SU-DHL-6 (cell line): ENCODE results near the gene HOXB3.

ENCODE experiments used
- H2AFZ ChIP-seq: fragments of 200-600 bp; sonication (generic); 2 replicates; pipeline ENCODE4 v1.6.1; 2014; ENCODE audit warnings: low read depth, mild to moderate bottlenecking, moderate library complexity, mixed read lengths, antibody characterized with exemption, low read length; ENCODE audit not compliant: severe bottlenecking
- H3F3A ChIP-seq: fragments of 200-600 bp; shearing (Covaris generic); 2 replicates; pipeline ENCODE4 v1.6.0; 2016; ENCODE audit warnings: antibody characterized with exemption, mild to moderate bottlenecking; ENCODE audit not compliant: insufficient read depth
- H3K27ac ChIP-seq: fragments of 200-600 bp; sonication (generic); 2 replicates; pipeline ENCODE4 v1.5.1; 2016; ENCODE audit warnings: low read depth, mild to moderate bottlenecking, low read length, moderate library complexity, mixed read lengths
- H3K27me3 ChIP-seq: fragments of 200-600 bp; sonication (generic), shearing (Covaris generic); 2 replicates; pipeline ENCODE4 v1.6.0; 2014; ENCODE audit warnings: mild to moderate bottlenecking, low read length
- H3K36me3 ChIP-seq: fragments of 200-600 bp; sonication (generic); 2 replicates; pipeline ENCODE4 v1.6.1; 2014; ENCODE audit warnings: mild to moderate bottlenecking, low read length, mixed read lengths
- H3K4me2 ChIP-seq: fragments of 300-600, 200-600 bp; shearing (Covaris generic), sonication (generic); 2 replicates; pipeline ENCODE4 v1.6.0; 2014; ENCODE audit warnings: low read length, low read depth, mild to moderate bottlenecking; ENCODE audit not compliant: poor library complexity, severe bottlenecking
- H3K4me3 ChIP-seq: fragments of 200-600 bp; sonication (generic); 2 replicates; pipeline ENCODE4 v1.5.1; 2014; ENCODE audit warnings: antibody characterized with exemption, low read length, mild to moderate bottlenecking, mixed read lengths; ENCODE audit not compliant: insufficient read depth, poor library complexity, severe bottlenecking
- H3K79me2 ChIP-seq: fragments of 200-600 bp; sonication (generic); 2 replicates; pipeline ENCODE4 v1.6.1; 2014; ENCODE audit warnings: mild to moderate bottlenecking, low read length, moderate library complexity; ENCODE audit not compliant: insufficient read depth
- H3K9ac ChIP-seq: fragments of 200-600 bp; sonication (generic); 2 replicates; pipeline ENCODE4 v1.7.0; 2014; ENCODE audit warnings: mild to moderate bottlenecking, low read length
- H3K9me2 ChIP-seq: fragments of 200-600 bp; sonication (generic); replicated peaks from 2 replicates; pipeline ENCODE4 v1.6.1; 2014; ENCODE audit warnings: low read length; ENCODE audit not compliant: insufficient read depth
- H3K9me3 ChIP-seq: fragments of 200-600 bp; sonication (generic); 2 replicates; pipeline ENCODE4 v1.6.1; 2014; ENCODE audit warnings: low read length, mixed read lengths; ENCODE audit not compliant: insufficient read depth
- H4K20me1 ChIP-seq: fragments of 200-600 bp; sonication (generic); 2 replicates; pipeline ENCODE4 v1.6.1; 2014; ENCODE audit warnings: low read depth, mild to moderate bottlenecking, antibody characterized with exemption, low read length, moderate library complexity, mixed read lengths
- EZH2phosphoT487 ChIP-seq: fragments of 200-600 bp; sonication (generic), shearing (Covaris generic); conservative IDR thresholded peaks from 2 replicates; pipeline ENCODE4 v1.6.1; 2018; ENCODE audit warnings: mild to moderate bottlenecking, antibody characterized with exemption, low read length, moderate library complexity, mixed read lengths
- TF ChIP-seq, protein P1 (sequence below): fragments of 200-600 bp; sonication (generic); IDR thresholded peaks from one replicate; pipeline ENCODE4 v1.5.1; 2017; ENCODE audit warnings: antibody characterized with exemption, mild to moderate bottlenecking, low read length, moderate library complexity; ENCODE audit not compliant: insufficient read depth, poor library complexity, severe bottlenecking

Gene HOXB3

DNA sequence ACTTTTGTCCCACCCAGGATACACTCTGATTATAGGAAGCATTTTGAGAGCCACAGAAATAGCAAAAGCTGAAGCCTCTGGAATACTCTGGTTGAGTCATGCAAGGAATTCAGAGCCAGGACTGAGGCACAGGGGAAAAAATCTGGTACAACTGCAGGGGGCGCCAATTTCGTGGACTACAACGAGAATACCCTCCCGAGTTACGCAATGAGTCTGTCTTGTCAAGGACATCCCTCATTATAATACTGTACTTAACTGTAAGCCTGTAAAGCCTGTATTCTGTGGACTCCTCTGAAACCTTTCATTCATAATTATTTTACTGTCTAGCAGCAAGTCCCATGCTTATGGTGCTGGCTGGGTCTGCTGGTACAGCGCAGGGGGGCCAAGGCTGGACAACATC is 67.0 kb downstream of the HOXB3 start:
- H3K79me2 ChIP-seq: no peaks in the 10 kb centered on the region
- no peak overlapping the region for H3K4me2 ChIP-seq
- no peak overlapping the region for H3K27ac ChIP-seq
- H3K9ac ChIP-seq: no peak overlapping the region
- H3K4me3 ChIP-seq: no peak overlapping the region
- H3K9me2 ChIP-seq: no peaks in the 10 kb centered on the region
- no peaks in the 10 kb centered on the region for H4K20me1 ChIP-seq
- H2AFZ ChIP-seq: no peak overlapping the region
- H3K36me3 ChIP-seq: no peaks in the 10 kb centered on the region
- TF ChIP-seq, protein P1, sequence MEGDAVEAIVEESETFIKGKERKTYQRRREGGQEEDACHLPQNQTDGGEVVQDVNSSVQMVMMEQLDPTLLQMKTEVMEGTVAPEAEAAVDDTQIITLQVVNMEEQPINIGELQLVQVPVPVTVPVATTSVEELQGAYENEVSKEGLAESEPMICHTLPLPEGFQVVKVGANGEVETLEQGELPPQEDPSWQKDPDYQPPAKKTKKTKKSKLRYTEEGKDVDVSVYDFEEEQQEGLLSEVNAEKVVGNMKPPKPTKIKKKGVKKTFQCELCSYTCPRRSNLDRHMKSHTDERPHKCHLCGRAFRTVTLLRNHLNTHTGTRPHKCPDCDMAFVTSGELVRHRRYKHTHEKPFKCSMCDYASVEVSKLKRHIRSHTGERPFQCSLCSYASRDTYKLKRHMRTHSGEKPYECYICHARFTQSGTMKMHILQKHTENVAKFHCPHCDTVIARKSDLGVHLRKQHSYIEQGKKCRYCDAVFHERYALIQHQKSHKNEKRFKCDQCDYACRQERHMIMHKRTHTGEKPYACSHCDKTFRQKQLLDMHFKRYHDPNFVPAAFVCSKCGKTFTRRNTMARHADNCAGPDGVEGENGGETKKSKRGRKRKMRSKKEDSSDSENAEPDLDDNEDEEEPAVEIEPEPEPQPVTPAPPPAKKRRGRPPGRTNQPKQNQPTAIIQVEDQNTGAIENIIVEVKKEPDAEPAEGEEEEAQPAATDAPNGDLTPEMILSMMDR: no peak
- no peak for TF ChIP-seq EZH2phosphoT487
- H3F3A ChIP-seq: no peaks in the 10 kb centered on the region
- H3K9me3 ChIP-seq: no peaks in the 10 kb centered on the region
- H3K27me3 ChIP-seq: no peaks in the 10 kb centered on the region

DNA sequence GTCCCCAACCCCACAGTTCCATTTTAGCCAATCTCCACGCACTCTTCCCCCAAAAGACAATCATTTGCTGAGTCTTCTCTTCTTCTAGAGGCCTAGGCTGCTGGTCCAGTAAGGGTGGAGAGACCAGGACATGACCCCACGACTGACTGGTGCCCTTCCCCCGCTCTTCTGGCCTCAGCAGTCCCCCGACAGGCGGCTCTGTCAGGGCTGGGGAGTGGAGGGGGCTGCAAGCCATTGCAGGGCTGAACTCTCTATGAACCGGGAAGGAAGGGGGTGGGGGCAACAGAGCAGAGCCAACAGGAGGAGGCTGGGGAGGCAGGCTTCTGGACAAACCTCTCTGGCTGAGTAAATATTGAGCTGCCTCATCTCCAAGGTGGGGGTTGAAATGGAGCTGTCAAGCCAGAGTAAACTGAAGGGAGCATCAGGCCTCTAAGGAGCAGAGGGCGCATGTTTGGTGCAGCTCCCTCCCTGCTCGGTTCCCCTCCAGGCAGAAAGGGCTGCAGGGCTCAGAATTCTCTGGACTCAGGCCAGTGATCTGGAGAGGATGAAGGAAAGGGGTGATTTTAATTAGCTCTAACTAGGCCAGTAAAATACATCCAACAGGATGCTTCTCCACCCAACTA is 67.9 kb downstream of the HOXB3 start:
- no peak for TF ChIP-seq EZH2phosphoT487
- TF ChIP-seq, protein P1: no peak
- Histone ChIP-seq H3K27ac (no peak overlapping the region), H3K36me3 (no peaks in the 10 kb centered on the region), H3K9ac (no peak overlapping the region), H3K9me2 (no peaks in the 10 kb centered on the region), H3F3A (no peaks in the 10 kb centered on the region), H3K27me3 (no peaks in the 10 kb centered on the region), H2AFZ (no peak overlapping the region), H3K79me2 (no peaks in the 10 kb centered on the region), H3K9me3 (no peaks in the 10 kb centered on the region), H4K20me1 (no peaks in the 10 kb centered on the region), H3K4me3 (no peak overlapping the region), H3K4me2 (no peak overlapping the region)

DNA sequence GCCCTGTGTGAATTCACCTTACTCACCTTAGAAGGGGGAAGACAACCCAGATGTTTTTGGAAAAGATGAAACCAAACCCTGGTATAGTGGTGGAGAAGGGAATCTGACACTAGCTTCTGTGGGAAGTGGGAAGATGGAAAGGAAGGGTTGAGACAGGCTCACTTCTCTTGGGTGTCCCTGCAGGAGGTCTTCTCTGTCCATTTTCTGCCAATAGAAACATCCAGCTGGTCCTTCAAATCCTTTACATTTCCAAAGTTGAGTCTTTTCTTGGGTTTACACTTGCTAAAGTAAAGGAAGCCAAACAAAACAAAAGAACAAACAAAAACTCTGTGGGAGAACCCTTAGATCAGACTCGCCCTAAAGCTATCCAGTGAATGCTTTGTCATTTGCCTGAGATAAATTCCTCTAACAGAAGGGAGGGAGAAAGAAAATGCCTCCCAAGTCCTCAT is 69.4 kb downstream of the HOXB3 start:
- Histone ChIP-seq H3K4me2 (no peak overlapping the region), H3K27me3 (no peaks in the 10 kb centered on the region), H3K27ac (no peak overlapping the region), H3K9me3 (no peaks in the 10 kb centered on the region), H3K9ac (no peak overlapping the region), H3K79me2 (no peaks in the 10 kb centered on the region), H3K9me2 (no peaks in the 10 kb centered on the region), H3F3A (no peaks in the 10 kb centered on the region), H4K20me1 (no peaks in the 10 kb centered on the region), H2AFZ (no peak overlapping the region), H3K36me3 (no peaks in the 10 kb centered on the region), H3K4me3 (no peak overlapping the region)
- TF ChIP-seq EZH2phosphoT487: no peak
- TF ChIP-seq, protein P1: no peak
